OCI-LY3 (cell line): ENCODE measurements around the gene COPZ2.

ENCODE experiments used
- H2AFZ ChIP-seq: fragments of 200-600, 300-600 bp; shearing (Covaris generic); 2 replicates; pipeline ENCODE4 v1.6.0; 2014; ENCODE audit warnings: antibody characterized with exemption, low read depth, low read length
- H3K27ac ChIP-seq: fragments of 200-600, 300-600 bp; sonication (generic); 2 replicates; pipeline ENCODE4 v1.5.1; 2014; ENCODE audit warnings: mild to moderate bottlenecking, low read length, moderate library complexity, mixed read lengths
- H3K27me3 ChIP-seq: fragments of 200-600, 300-600 bp; sonication (generic); 2 replicates; pipeline ENCODE4 v1.6.1; 2014; ENCODE audit warnings: low read depth, low read length, mixed read lengths
- H3K36me3 ChIP-seq: fragments of 200-600, 300-600 bp; sonication (generic); replicated peaks from 2 replicates; pipeline ENCODE3; 2014; ENCODE audit warnings: low read depth, low read length, mixed read lengths
- H3K4me1 ChIP-seq: fragments of 300-600, 200-600 bp; sonication (generic); 2 replicates; pipeline ENCODE4 v1.6.1; 2014; ENCODE audit warnings: low read length, mixed read lengths
- H3K4me2 ChIP-seq: fragments of 200-600, 300-600 bp; sonication (generic); 2 replicates; pipeline ENCODE4 v1.6.1; 2014; ENCODE audit warnings: low read length, mixed read lengths
- H3K4me3 ChIP-seq: fragments of 300-600, 200-600 bp; sonication (generic); 2 replicates; pipeline ENCODE4 v1.5.1; 2014; ENCODE audit warnings: antibody characterized with exemption, mild to moderate bottlenecking, low read length, moderate library complexity
- H3K79me2 ChIP-seq: fragments of 300-600, 200-600 bp; shearing (Covaris generic); 2 replicates; pipeline ENCODE4 v1.6.1; 2014; ENCODE audit warnings: mild to moderate bottlenecking, low read length, mixed read lengths
- H3K9ac ChIP-seq: fragments of 300-600, 200-600 bp; shearing (Covaris generic); 2 replicates; pipeline ENCODE4 v1.6.0; 2014; ENCODE audit warnings: mild to moderate bottlenecking, low read length, moderate library complexity
- H3K9me3 ChIP-seq: fragments of 200-600, 300-600 bp; shearing (Covaris generic); 2 replicates; pipeline ENCODE4 v1.6.1; 2014; ENCODE audit warnings: low read length, mixed read lengths; ENCODE audit not compliant: insufficient read depth
- H4K20me1 ChIP-seq: fragments of 200-600, 300-600 bp; sonication (generic); 2 replicates; pipeline ENCODE4 v1.6.1; 2016; ENCODE audit warnings: low read length, mixed read lengths; ENCODE audit not compliant: insufficient read depth
- CTCF ChIP-seq: fragments of 200-600, 300-600 bp; sonication (generic); IDR thresholded peaks from 2 replicates; pipeline ENCODE4 v1.5.1; 2014; ENCODE audit warnings: antibody characterized with exemption, low read length, low read depth
- EZH2phosphoT487 ChIP-seq: fragments of 200-600 bp; shearing (Covaris generic); IDR thresholded peaks from 2 replicates; pipeline ENCODE4 v1.6.1; 2018; ENCODE audit warnings: antibody characterized with exemption, mixed run types, low read depth

The COPZ2 gene

DNA sequence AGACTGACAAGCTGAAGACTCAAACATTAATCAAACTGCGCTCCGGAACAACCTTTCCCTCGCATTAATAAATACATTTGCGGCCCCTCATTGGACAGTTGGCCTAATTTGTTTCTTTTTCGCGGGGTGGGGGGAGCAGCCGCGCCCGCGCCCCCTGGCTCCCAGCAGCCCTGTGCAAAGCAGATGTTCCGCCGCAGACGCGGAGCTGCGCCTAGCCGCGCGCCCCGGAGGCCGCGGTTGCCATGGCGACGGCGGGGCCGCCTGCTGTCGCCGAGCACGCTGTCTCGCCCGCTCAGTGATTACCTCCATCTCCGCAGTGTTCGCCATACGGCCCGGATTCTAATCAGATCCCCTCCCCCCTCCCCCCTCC lies 25.5 kb downstream of the COPZ2 start:
- Histone ChIP-seq H3K27ac (no peak overlapping the region), H3K4me3 (peak overlapping the region; percentile 79), H2AFZ (peak overlapping the region; percentile 86), H3K36me3 (no peaks in the 10 kb centered on the region), H3K27me3 (peaks cover 20% of the 10 kb centered on the region; the same call in 1 of the 2 replicates), H4K20me1 (no peaks in the 10 kb centered on the region), H3K9me3 (no peaks in the 10 kb centered on the region), H3K4me1 (peaks cover 3% of the 10 kb centered on the region; the same call in 1 of the 2 replicates), H3K79me2 (no peaks in the 10 kb centered on the region), H3K4me2 (peak overlapping the region; percentile 97), H3K9ac (peak overlapping the region; percentile 52)
- TF ChIP-seq CTCF (no peak; the same call in 1 of the 2 replicates), EZH2phosphoT487 (no peak)

- H3K4me1 ChIP-seq, result peaks cover 3% of the 10 kb centered on the region; the same call in 1 of the 2 replicates
Observed at GRCh38 chr17:48011405-48012150, 26.0 kb downstream of the COPZ2 start.

GRCh38 chr17:48010193-48010592 lies 27.4 kb downstream of the COPZ2 start:
- Histone ChIP-seq H3K79me2 (no peaks in the 10 kb centered on the region), H3K4me1 (peaks cover 7% of the 10 kb centered on the region), H3K9ac (no peak overlapping the region), H2AFZ (no peak overlapping the region), H4K20me1 (no peaks in the 10 kb centered on the region), H3K4me2 (no peak overlapping the region), H3K27me3 (peaks cover 20% of the 10 kb centered on the region; the same call in 1 of the 2 replicates), H3K36me3 (no peaks in the 10 kb centered on the region), H3K27ac (no peak overlapping the region), H3K9me3 (no peaks in the 10 kb centered on the region), H3K4me3 (no peak overlapping the region)
- TF ChIP-seq EZH2phosphoT487 (no peak), CTCF (no peak)

More at GRCh38 chr17:48011405-48012150, 26.0 kb downstream of the COPZ2 start:
- H3K36me3 ChIP-seq, result no peaks in the 10 kb centered on the region
- peak overlapping the region; percentile 79 for H3K4me3 ChIP-seq
- no peak overlapping the region for H3K27ac ChIP-seq
- peak overlapping the region; percentile 52 for H3K9ac ChIP-seq
- H3K27me3 ChIP-seq, result peaks cover 20% of the 10 kb centered on the region; the same call in 1 of the 2 replicates
- no peaks in the 10 kb centered on the region for H3K79me2 ChIP-seq
- peak overlapping the region; percentile 86 for H2AFZ ChIP-seq
- H3K4me2 ChIP-seq, result peak overlapping the region; percentile 97
- no peak for TF ChIP-seq EZH2phosphoT487
- TF ChIP-seq CTCF, result peak; percentile 70
- no peaks in the 10 kb centered on the region for H3K9me3 ChIP-seq
- no peaks in the 10 kb centered on the region for H4K20me1 ChIP-seq

- Histone ChIP-seq H3K27ac (no peak overlapping the region), H3K4me3 (no peak overlapping the region), H3K9me3 (no peaks in the 10 kb centered on the region), H3K4me2 (no peak overlapping the region), H3K4me1 (peaks cover 32% of the 10 kb centered on the region), H2AFZ (no peak overlapping the region), H3K79me2 (no peaks in the 10 kb centered on the region), H3K27me3 (0 out of 2 replicates have a peak, but pooled peaks cover 8% of the 10 kb centered on the region), H4K20me1 (no peaks in the 10 kb centered on the region), H3K9ac (no peak overlapping the region), H3K36me3 (no peaks in the 10 kb centered on the region)
- TF ChIP-seq CTCF (no peak), EZH2phosphoT487 (no peak)
Observed at GRCh38 chr17:48006936-48007709, 30.5 kb downstream of the COPZ2 start.
